Hepatocyte (in vitro differentiated cells): ENCODE measurements around the gene HOXD8. TPM values are rescaled to one million over a fixed set of nuclear protein-coding genes. Genes with fewer than 3 reads are reported as not detected.

Experiments
- DNase-seq: peaks from one replicate; pipeline ENCODE4 v3.0.0-alpha.2; 2016; ENCODE audit warnings: low spot score
- H2AFZ ChIP-seq: fragments of 200-600 bp; sonication (generic); 2 replicates; pipeline ENCODE4 v1.6.0; 2016; ENCODE audit warnings: antibody characterized with exemption, mild to moderate bottlenecking
- H3K27ac ChIP-seq: fragments of 200-600 bp; sonication (generic); 2 replicates; pipeline ENCODE4 v1.5.1; 2016; ENCODE audit warnings: mild to moderate bottlenecking
- H3K27me3 ChIP-seq: fragments of 200-600 bp; sonication (generic); 2 replicates; pipeline ENCODE4 v1.6.1; 2016
- H3K36me3 ChIP-seq: fragments of 200-600 bp; sonication (generic); replicated peaks from 2 replicates; pipeline ENCODE4 v1.5.1; 2016; ENCODE audit warnings: low read depth; ENCODE audit not compliant: insufficient read depth
- H3K4me1 ChIP-seq: fragments of 200-600 bp; sonication (generic); 2 replicates; pipeline ENCODE4 v1.5.1; 2016; ENCODE audit warnings: mild to moderate bottlenecking, moderate library complexity; ENCODE audit not compliant: insufficient read depth
- H3K4me2 ChIP-seq: fragments of 200-600 bp; sonication (generic); 2 replicates; pipeline ENCODE4 v1.6.0; 2016
- H3K4me3 ChIP-seq: fragments of 200-600 bp; sonication (generic); 2 replicates; pipeline ENCODE4 v1.5.1; 2016; ENCODE audit warnings: mild to moderate bottlenecking
- H3K79me2 ChIP-seq: fragments of 200-600 bp; sonication (generic); 2 replicates; pipeline ENCODE4 v1.6.0; 2017; ENCODE audit warnings: mild to moderate bottlenecking
- H3K9me2 ChIP-seq: fragments of 200-600 bp; sonication (generic); replicated peaks from 2 replicates; pipeline ENCODE4 v1.6.0; 2017; ENCODE audit warnings: mild to moderate bottlenecking; ENCODE audit not compliant: insufficient read depth
- H3K9me3 ChIP-seq: fragments of 200-600 bp; sonication (generic); 2 replicates; pipeline ENCODE4 v1.5.1; 2016; ENCODE audit warnings: low read depth, mild to moderate bottlenecking
- H4K20me1 ChIP-seq: fragments of 200-600 bp; sonication (generic); 2 replicates; pipeline ENCODE4 v1.6.0; 2016; ENCODE audit warnings: mild to moderate bottlenecking; ENCODE audit not compliant: insufficient read depth, poor library complexity, severe bottlenecking
- EZH2 ChIP-seq: fragments of 200-600 bp; sonication (generic); IDR thresholded peaks from 2 replicates; pipeline ENCODE4 v1.6.1; 2016; ENCODE audit warnings: antibody characterized with exemption, mild to moderate bottlenecking, borderline replicate concordance
- EZH2phosphoT487 ChIP-seq: fragments of 200-600 bp; sonication (generic); IDR thresholded peaks from one replicate; pipeline ENCODE4 v1.6.1; 2018; ENCODE audit warnings: antibody characterized with exemption, mild to moderate bottlenecking, low read depth, moderate library complexity; ENCODE audit not compliant: unreplicated experiment, severe bottlenecking
- WGBS: methylation state at CpG from one replicate; pipeline ENCODE4 v1.1.6; 2016; ENCODE audit warnings: low lambda C conversion rate; ENCODE audit errors: missing lambda C conversion rate; 5-methylcytosine and 5-hydroxymethylcytosine counted together
- polyA plus RNA-seq: library from polyadenylated mRNA; unstranded; fragments of >200 nt; fragmentation: Nextera tagmentation; extraction: Ambion mirVana; gene quantifications from 2 replicates; pipeline ENCODE4 v1.2.1, GENCODE V29; 2016
- total RNA-seq: library from RNA; depleted of rRNA; stranded (reverse); fragments of >200 nt; gene quantifications from 2 replicates; pipeline ENCODE4 v1.2.3, GENCODE V29; 2014
- TF ChIP-seq, protein P1 (sequence below): fragments of 200-600 bp; sonication (generic); IDR thresholded peaks from 2 replicates; pipeline ENCODE4 v1.5.1; 2016; ENCODE audit warnings: antibody characterized with exemption, mild to moderate bottlenecking; ENCODE audit not compliant: poor library complexity

HOXD8 gene
- total and polyA plus RNA-seq, 2 experiments from 2014 or later, result 1.3 TPM; not detected in 1

DNA sequence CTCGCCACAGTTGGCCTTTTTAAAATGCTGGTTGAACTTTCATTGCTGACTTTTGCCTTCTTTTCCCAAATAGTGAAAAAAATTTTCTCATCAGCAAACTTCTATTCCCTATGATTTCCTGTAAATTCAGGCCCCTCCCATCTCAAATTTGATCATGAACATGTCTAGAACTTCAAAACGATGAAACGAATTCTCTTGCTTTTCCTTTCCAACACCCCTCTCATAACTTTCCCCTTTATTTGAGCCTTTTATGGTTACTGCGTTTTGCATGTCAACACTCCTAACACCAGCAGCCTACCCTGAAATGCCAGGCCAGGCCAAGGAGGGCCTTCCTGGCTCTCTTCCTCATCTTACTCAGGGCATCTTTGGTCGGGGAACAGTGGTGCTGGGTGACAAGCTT lies 38.6 kb upstream of the HOXD8 start:
- no peaks in the 10 kb centered on the region for H3K9me3 ChIP-seq
- peaks cover 14% of the 10 kb centered on the region for H4K20me1 ChIP-seq
- H3K9me2 ChIP-seq, result no peaks in the 10 kb centered on the region
- peak overlapping the region; percentile 91 for H3K4me2 ChIP-seq
- H3K4me1 ChIP-seq, result peaks cover 9% of the 10 kb centered on the region
- H3K4me3 ChIP-seq, result no peak overlapping the region
- DNase-seq, result no peak
- H3K27ac ChIP-seq, result peak overlapping the region; percentile 88
- 33% methylated on average over 5 of the region's 5 CpGs for WGBS
- H3K27me3 ChIP-seq, result peaks cover 95% of the 10 kb centered on the region
- no peaks in the 10 kb centered on the region for H3K36me3 ChIP-seq
- H2AFZ ChIP-seq, result no peak overlapping the region
- no peak for TF ChIP-seq EZH2phosphoT487
- TF ChIP-seq EZH2, result no peak
- TF ChIP-seq, protein P1, sequence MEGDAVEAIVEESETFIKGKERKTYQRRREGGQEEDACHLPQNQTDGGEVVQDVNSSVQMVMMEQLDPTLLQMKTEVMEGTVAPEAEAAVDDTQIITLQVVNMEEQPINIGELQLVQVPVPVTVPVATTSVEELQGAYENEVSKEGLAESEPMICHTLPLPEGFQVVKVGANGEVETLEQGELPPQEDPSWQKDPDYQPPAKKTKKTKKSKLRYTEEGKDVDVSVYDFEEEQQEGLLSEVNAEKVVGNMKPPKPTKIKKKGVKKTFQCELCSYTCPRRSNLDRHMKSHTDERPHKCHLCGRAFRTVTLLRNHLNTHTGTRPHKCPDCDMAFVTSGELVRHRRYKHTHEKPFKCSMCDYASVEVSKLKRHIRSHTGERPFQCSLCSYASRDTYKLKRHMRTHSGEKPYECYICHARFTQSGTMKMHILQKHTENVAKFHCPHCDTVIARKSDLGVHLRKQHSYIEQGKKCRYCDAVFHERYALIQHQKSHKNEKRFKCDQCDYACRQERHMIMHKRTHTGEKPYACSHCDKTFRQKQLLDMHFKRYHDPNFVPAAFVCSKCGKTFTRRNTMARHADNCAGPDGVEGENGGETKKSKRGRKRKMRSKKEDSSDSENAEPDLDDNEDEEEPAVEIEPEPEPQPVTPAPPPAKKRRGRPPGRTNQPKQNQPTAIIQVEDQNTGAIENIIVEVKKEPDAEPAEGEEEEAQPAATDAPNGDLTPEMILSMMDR, result no peak
- H3K79me2 ChIP-seq, result peaks cover 63% of the 10 kb centered on the region

- Histone ChIP-seq H4K20me1 (peaks cover 14% of the 10 kb centered on the region), H3K9me3 (no peaks in the 10 kb centered on the region), H3K27ac (peak overlapping the region; percentile 88), H3K4me3 (peak overlapping the region; percentile 21), H3K36me3 (no peaks in the 10 kb centered on the region), H2AFZ (no peak overlapping the region), H3K4me1 (peaks cover 7% of the 10 kb centered on the region), H3K27me3 (peaks cover 95% of the 10 kb centered on the region), H3K79me2 (peaks cover 63% of the 10 kb centered on the region), H3K9me2 (no peaks in the 10 kb centered on the region), H3K4me2 (peak overlapping the region; percentile 91)
- 8% methylated on average over 31 of the region's 31 CpGs for WGBS
- peak; percentile 75 for TF ChIP-seq EZH2
- TF ChIP-seq, protein P1, result no peak
- peak; percentile 87 for TF ChIP-seq EZH2phosphoT487
- DNase-seq, result no peak
Observed at GRCh38 chr2:176091329-176092258, 37.9 kb upstream of the HOXD8 start.

GRCh38 chr2:176092270-176093144 lies 37.0 kb upstream of the HOXD8 start, which contains the start of gene HOXD13:
Gene HOXD13 (plus strand): TSS chr2:176092721. CDS start chr2:176092891, 170 bp downstream.
- Histone ChIP-seq H3K9me3 (no peaks in the 10 kb centered on the region), H3K36me3 (no peaks in the 10 kb centered on the region), H3K27me3 (peaks cover 95% of the 10 kb centered on the region), H3K4me3 (peak within 1 kb of the TSS; percentile 57), H3K9me2 (no peaks in the 10 kb centered on the region), H2AFZ (peak within 1 kb of the TSS; percentile 17), H4K20me1 (peaks cover 14% of the 10 kb centered on the region), H3K4me1 (peaks cover 7% of the 10 kb centered on the region), H3K27ac (peak within 1 kb of the TSS; percentile 89), H3K79me2 (peaks cover 60% of the 10 kb centered on the region), H3K4me2 (peak within 1 kb of the TSS; percentile 91)
- TF ChIP-seq EZH2 (no peak), EZH2phosphoT487 (no peak)
- TF ChIP-seq, protein P1, result no peak
- peak; percentile 87 for DNase-seq
- 3% methylated on average over 45 of the region's 95 CpGs for WGBS
